Measurements from ENCODE around the gene TXNDC11.

The TXNDC11 gene

GRCh38 chr16:11687601-11688519, 54.8 kb downstream of the TXNDC11 start:
- DNase-seq: peak; percentile 56

DNA sequence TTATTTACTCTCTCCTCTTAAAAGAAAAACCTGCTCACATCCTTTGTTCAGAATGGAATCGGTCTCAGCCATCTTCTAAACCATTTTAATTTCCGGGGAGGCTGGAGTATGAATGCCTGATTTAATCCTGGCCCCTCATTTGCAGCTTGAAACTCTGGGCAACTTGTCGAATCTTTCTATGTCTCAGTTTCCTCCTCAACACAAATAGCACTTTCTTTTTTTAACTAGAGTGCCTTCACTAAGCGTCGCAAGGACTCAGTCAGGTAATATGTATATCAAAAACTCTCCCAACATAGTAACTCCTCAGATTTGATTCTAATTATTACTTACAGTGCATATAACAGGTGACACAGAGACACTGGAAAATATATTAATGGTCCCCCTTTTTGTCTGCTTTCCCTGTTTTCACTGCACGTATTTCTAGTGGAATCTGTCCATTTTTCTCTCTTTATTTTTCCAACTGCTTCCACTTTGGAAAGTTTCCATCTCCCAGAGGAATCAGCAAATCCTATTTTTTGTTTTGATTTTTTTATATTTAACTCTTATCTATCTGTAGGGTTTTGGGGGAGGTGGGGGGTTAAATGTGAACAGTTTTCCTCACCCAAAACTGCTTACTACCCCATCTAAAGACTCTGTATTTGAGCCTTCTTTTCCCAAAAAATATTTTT, 55.8 kb downstream of the TXNDC11 start:
- DNase-seq: no peak

- DNase-seq: no peak
These were observed 56.6 kb downstream of the TXNDC11 start for GRCh38 chr16:11685844-11686618.

DNA sequence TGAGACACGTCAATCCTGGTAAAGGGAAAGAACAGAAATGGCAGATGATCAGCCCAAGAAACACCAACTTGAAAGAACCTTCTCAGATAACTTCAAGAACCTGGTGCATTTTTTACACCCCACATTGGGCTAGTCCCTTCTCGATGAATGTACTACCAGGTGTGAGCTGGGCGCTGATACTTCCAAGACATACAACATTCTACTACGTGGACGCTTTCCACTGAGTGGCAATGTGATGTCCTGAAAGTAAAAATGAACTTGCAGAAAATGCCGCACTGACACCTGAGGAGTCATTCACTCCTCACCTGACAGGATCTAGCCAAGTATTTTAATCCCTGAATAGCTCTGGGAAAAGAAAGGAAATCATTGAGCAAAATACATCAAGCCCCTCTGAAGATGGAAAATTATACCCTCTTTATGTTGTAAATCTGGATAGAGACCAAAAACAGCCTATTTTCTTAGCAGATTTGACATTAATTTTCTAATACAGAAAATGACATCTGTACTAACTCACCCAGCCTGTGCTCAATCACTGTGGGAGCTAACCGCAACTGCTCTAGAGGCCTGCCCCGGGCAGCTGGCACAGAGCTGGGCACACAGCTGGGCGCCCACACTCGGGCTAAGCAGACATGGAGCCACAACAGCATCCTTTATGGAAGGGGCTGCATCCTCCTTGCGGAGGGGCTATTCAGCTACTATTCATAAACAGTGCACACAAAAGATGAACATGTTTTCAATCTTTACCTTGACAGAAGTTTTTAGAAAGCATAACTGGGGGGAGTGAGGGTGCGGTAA, 58.2 kb downstream of the TXNDC11 start:
- no peak for DNase-seq

- DNase-seq: no peak
These were observed 59.5 kb downstream of the TXNDC11 start for GRCh38 chr16:11683145-11683544.

GRCh38 chr16:11682655-11683096, 60.0 kb downstream of the TXNDC11 start:
- DNase-seq: no peak

GRCh38 chr16:11681976-11682654, 60.5 kb downstream of the TXNDC11 start:
- DNase-seq: peak; percentile 25

GRCh38 chr16:11681556-11681955, 61.1 kb downstream of the TXNDC11 start:
- DNase-seq: no peak

- no peak for DNase-seq
These were observed 62.4 kb downstream of the TXNDC11 start for GRCh38 chr16:11679941-11680911.

- no peak for DNase-seq
These were observed 63.4 kb downstream of the TXNDC11 start for GRCh38 chr16:11679250-11679649.

- DNase-seq: no peak
These were observed 64.4 kb downstream of the TXNDC11 start for GRCh38 chr16:11677959-11678881.

GRCh38 chr16:11677451-11677951, 65.2 kb downstream of the TXNDC11 start:
- no peak for DNase-seq

GRCh38 chr16:11676799-11677198, 65.9 kb downstream of the TXNDC11 start:
- no peak for DNase-seq

DNA sequence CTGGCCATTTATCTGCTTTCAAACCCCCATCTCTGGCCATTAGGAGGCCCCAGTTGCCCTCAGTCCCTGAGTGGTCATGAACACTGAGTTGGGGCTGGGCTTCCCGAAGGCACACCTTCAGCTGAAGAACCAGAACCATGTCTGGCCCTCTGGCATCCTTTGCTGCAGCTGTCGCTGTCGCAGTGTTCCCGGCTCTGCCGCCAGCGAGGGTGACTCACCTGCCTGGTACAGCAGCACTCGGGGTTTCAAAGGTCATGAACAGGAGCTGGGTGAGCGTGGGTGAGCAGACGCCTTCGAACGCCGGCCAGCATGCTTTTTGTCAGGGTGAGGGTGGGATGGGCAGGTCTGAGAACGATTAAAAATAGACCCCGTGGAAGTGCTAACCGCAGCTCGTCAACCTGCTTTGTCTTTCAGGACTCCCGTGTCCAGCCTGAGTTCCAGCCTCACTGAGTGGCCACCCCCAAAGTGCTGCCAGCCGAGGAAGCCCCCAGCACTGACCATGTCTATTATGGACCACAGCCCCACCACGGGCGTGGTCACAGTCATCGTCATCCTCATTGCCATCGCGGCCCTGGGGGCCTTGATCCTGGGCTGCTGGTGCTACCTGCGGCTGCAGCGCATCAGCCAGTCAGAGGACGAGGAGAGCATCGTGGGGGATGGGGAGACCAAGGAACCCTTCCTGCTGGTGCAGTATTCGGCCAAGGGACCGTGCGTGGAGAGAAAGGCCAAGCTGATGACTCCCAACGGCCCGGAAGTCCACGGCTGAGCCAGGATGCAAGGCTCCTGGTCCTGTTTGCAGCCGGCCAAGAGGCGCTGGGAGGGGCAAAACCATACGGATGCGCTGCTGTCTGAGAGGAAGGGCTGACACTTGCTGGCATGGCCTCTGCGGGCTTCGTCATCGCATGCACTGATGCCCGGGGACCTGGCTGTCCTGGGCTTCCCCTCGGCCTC, 66.8 kb downstream of the TXNDC11 start:
- no peak for DNase-seq

- DNase-seq: no peak
These were observed 67.7 kb downstream of the TXNDC11 start for GRCh38 chr16:11674818-11675560.

DNA sequence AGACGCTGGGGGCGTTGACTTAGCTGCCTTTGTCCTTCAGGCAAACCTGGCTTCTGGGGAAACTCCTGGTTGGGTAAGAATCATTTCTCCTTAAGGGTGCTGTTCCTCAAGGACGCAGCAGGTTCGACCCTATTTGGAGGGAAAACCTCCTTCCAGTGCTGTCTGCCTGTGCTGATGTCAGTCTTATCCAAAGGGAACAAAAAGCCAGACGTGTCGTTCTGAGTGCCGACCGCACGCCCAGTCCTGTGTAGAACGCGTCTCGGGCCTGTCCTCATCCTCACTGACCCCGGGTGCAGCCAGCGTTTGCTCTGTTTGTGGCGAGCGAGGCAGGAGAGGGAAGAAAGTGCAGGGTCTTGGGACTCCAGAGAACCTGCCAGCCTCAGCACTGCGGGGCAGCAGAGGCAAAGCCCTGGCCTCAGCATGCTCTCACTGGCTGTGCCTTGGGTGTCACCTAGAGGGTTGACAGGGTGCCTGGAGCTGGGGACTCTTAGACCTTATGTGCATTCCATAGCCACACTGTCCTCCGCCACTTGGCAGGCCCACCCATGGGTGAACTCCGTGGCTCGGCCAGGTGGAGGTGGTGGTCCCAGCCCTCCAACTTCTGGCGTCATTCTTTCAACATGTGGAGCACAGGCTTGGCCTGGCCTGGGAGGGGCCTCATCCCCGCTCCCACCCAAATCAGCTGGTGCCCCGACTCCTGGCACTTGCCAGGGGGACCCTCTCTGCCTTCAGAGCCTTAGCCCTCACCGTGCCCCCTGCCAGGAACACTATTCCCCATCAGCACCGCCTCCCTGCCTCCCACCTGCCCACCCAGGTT, 68.4 kb downstream of the TXNDC11 start:
- no peak for DNase-seq
